WERI-Rb-1 (cell line): ENCODE measurements around the gene MRPS14.

Source experiments
- DNase-seq: peaks from one replicate; pipeline ENCODE4 v3.0.0-alpha.2; 2020
- H3K27ac ChIP-seq: fragments of 250-450 bp; sonication (Bioruptor Pico); 2 replicates; pipeline ENCODE4 v1.5.1; 2020; ENCODE audit warnings: mild to moderate bottlenecking, moderate library complexity
- H3K27me3 ChIP-seq: fragments of 250-450 bp; sonication (Bioruptor Pico); 2 replicates; pipeline ENCODE4 v1.5.1; 2021; ENCODE audit warnings: mild to moderate bottlenecking, low read depth, moderate library complexity; ENCODE audit not compliant: insufficient read depth, severe bottlenecking
- H3K36me3 ChIP-seq: fragments of 250-450 bp; sonication (Bioruptor Pico); 2 replicates; pipeline ENCODE4 v1.5.1; 2020; ENCODE audit warnings: mild to moderate bottlenecking, moderate library complexity
- H3K4me3 ChIP-seq: 2 replicates; pipeline ENCODE4 v1.5.1; 2011; ENCODE audit warnings: low read depth, mild to moderate bottlenecking, control low read depth, low read length
- H3K9me3 ChIP-seq: fragments of 250-450 bp; sonication (Bioruptor Pico); 2 replicates; pipeline ENCODE4 v1.5.1; 2021; ENCODE audit warnings: mild to moderate bottlenecking, moderate library complexity; ENCODE audit not compliant: severe bottlenecking
- TF ChIP-seq, protein P1 (sequence below): IDR thresholded peaks from 2 replicates; pipeline ENCODE4 v1.5.1; 2011; ENCODE audit warnings: low read depth, mild to moderate bottlenecking, control low read depth, inconsistent platforms, low read length

MRPS14 gene

GRCh38 chr1:175043824-175044223 is 20.6 kb upstream of the MRPS14 start:
- DNase-seq: no peak
- H3K27me3 ChIP-seq: no peaks in the 10 kb centered on the region
- no peaks in the 10 kb centered on the region for H3K9me3 ChIP-seq
- no peak overlapping the region for H3K27ac ChIP-seq
- no peaks in the 10 kb centered on the region for H3K36me3 ChIP-seq
- no peak overlapping the region for H3K4me3 ChIP-seq
- TF ChIP-seq, protein P1, sequence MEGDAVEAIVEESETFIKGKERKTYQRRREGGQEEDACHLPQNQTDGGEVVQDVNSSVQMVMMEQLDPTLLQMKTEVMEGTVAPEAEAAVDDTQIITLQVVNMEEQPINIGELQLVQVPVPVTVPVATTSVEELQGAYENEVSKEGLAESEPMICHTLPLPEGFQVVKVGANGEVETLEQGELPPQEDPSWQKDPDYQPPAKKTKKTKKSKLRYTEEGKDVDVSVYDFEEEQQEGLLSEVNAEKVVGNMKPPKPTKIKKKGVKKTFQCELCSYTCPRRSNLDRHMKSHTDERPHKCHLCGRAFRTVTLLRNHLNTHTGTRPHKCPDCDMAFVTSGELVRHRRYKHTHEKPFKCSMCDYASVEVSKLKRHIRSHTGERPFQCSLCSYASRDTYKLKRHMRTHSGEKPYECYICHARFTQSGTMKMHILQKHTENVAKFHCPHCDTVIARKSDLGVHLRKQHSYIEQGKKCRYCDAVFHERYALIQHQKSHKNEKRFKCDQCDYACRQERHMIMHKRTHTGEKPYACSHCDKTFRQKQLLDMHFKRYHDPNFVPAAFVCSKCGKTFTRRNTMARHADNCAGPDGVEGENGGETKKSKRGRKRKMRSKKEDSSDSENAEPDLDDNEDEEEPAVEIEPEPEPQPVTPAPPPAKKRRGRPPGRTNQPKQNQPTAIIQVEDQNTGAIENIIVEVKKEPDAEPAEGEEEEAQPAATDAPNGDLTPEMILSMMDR: no peak

DNA sequence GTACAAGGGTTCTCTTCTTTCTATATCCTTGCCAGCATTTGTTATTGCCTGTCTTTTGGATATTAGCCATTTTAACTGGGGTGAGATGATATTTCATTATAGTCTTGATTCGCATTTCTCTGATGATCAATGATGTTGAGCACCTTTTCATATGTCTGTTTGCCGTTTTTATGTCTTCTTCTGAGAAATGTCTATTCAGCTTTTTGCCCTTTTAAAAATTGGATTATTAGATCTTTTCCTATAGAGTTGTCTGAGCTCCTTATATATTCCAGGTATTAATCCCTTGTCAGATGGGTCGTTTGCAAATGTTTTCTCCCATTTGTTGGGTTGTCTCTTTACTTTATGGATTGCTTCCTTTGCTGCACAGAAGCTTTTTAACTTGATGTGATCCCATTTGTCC is 19.4 kb upstream of the MRPS14 start:
- Histone ChIP-seq H3K4me3 (no peak overlapping the region), H3K27me3 (no peaks in the 10 kb centered on the region), H3K36me3 (no peaks in the 10 kb centered on the region), H3K27ac (no peak overlapping the region), H3K9me3 (no peaks in the 10 kb centered on the region)
- TF ChIP-seq, protein P1: no peak
- DNase-seq: no peak

DNA sequence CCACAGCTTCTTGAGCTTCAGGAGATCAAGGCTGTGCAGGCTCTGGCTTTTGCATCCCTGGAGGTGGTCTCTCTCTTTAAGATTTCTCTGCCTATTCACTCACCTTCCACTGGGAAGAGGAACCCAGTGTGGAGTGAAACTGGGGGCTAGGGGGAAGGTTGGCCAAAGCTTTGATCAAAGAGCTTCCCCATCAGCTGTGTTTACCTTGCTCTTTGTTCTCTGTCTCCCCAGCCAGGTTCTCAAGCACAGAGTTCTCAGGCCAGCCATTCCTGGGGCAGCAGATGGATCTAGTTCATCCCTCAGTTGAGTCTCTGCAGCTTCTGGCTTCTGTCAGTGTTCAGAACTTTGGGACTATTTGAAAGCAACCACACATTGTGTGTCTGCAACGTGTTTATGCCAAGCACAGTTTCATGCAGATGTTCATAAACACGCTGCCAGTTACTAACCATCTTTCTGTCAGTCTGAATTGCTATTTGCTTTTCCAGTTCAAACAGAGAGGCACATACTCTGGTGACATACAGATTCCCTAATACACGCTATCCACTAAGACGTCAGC is 17.2 kb upstream of the MRPS14 start:
- DNase-seq: no peak
- Histone ChIP-seq H3K36me3 (no peaks in the 10 kb centered on the region), H3K27me3 (no peaks in the 10 kb centered on the region), H3K9me3 (no peaks in the 10 kb centered on the region), H3K4me3 (no peak overlapping the region), H3K27ac (no peak overlapping the region)
- TF ChIP-seq, protein P1: no peak

DNA sequence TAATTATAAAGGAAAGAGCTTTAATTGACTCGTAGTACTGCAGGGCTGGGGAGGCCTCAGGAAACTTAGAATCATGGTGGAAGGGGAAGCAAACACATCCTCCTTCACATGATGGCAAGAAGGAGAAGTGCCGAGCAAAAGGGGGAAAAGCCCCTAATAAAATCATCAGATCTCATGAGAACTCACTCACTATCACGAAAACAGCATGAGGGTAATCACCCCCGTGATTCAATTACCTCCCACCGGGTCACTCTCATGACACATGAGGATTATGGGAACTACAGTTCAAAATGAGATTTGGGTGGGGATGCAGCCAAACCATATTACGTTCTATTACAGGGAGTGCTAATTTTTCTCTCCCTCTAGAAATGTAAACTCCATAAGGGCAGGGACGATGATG is 14.2 kb upstream of the MRPS14 start:
- TF ChIP-seq, protein P1: no peak
- no peak for DNase-seq
- Histone ChIP-seq H3K9me3 (no peaks in the 10 kb centered on the region), H3K36me3 (no peaks in the 10 kb centered on the region), H3K27ac (no peak overlapping the region), H3K4me3 (no peak overlapping the region), H3K27me3 (no peaks in the 10 kb centered on the region)

DNA sequence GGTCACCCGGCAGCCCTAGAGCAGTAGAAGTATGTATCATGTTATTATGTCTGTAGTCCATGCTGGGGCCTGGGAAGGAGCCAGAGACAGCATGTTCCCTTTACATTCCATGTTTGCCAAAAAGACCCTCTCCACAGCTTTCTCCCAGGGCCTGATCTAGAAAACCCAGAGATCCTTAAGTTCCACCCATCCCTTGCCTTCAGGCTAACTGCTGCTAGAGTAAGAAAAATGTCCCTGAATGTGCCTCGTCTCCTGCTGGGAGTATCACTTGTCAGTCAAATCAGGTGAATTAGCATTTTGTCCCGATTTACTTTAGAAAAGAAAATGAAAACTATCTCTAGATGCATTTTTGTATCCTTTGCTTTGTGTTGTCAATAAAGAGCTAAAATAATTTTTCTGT is 13.3 kb upstream of the MRPS14 start:
- H3K36me3 ChIP-seq: no peaks in the 10 kb centered on the region
- H3K27ac ChIP-seq: no peak overlapping the region
- DNase-seq: no peak
- no peak overlapping the region for H3K4me3 ChIP-seq
- H3K9me3 ChIP-seq: no peaks in the 10 kb centered on the region
- H3K27me3 ChIP-seq: no peaks in the 10 kb centered on the region
- TF ChIP-seq, protein P1: no peak

- no peak overlapping the region for H3K27ac ChIP-seq
- H3K36me3 ChIP-seq: no peaks in the 10 kb centered on the region
- no peaks in the 10 kb centered on the region for H3K27me3 ChIP-seq
- TF ChIP-seq, protein P1: no peak
- H3K4me3 ChIP-seq: no peak overlapping the region
- H3K9me3 ChIP-seq: no peaks in the 10 kb centered on the region
- no peak for DNase-seq
Measured at GRCh38 chr1:175035865-175036264, 12.6 kb upstream of the MRPS14 start.
